Omental fat pad (tissue), 4 donors: ENCODE measurements around the gene CACNG6. TPM values are rescaled to one million over a fixed set of nuclear protein-coding genes. Genes with fewer than 3 reads are reported as not detected.

ENCODE experiments used
- ATAC-seq: fragments of 150-250 bp; one replicate; pipeline ENCODE4 v1.9.1; 2016; ENCODE audit warnings: mild to moderate bottlenecking, moderate library complexity; ENCODE audit not compliant: low FRiP score
- DNase-seq: peaks from one replicate; pipeline ENCODE4 v3.0.0-alpha.2; 2019; ENCODE audit warnings: low spot score
- CTCF ChIP-seq, 3 donors: fragments of 450-650 bp; IDR thresholded peaks; one replicate each; pipeline ENCODE4 v1.5.1; 2016 to 2017; ENCODE audit warnings: antibody characterized with exemption in 3 of 3, mild to moderate bottlenecking in 3 of 3, moderate library complexity in 2 of 3
- total RNA-seq, 4 donors: library from RNA; depleted of rRNA; stranded (reverse); fragments of >200 nt; gene quantifications; one replicate each; pipeline ENCODE4 v1.1.0, GENCODE V29; 2016

CACNG6 gene
- total RNA-seq, 4 donors from 2014 or later, result not detected

- ATAC-seq (no peak), DNase-seq (no peak)
- no peak for TF ChIP-seq CTCF (IDR thresholded peaks at IDR 0.05)
Observed at GRCh38 chr19:53958823-53959757, 32.3 kb upstream of the CACNG6 start.

- DNase-seq (no peak), ATAC-seq (no peak)
- no peak for TF ChIP-seq CTCF (IDR thresholded peaks at IDR 0.05)
Observed at GRCh38 chr19:53960187-53960586, 31.2 kb upstream of the CACNG6 start.

- ATAC-seq, result no peak
- TF ChIP-seq CTCF (IDR thresholded peaks at IDR 0.05), result no peak
Observed at GRCh38 chr19:53960886-53961285, 30.6 kb upstream of the CACNG6 start.

GRCh38 chr19:53961523-53962356 is 29.7 kb upstream of the CACNG6 start:
- TF ChIP-seq CTCF (IDR thresholded peaks at IDR 0.05), result no peak
- DNase-seq, result no peak
- ATAC-seq, result no peak

More at GRCh38 chr19:53960886-53961285, 30.6 kb upstream of the CACNG6 start:
- DNase-seq, result no peak

- no peak for TF ChIP-seq CTCF (IDR thresholded peaks at IDR 0.05)
- DNase-seq, result no peak
- ATAC-seq, result no peak
Observed at GRCh38 chr19:53962887-53963431, 28.5 kb upstream of the CACNG6 start, which contains the start of gene CACNG8. Gene CACNG8, plus strand, starts transcription at chr19:53962937.

GRCh38 chr19:53965091-53965490 is 26.3 kb upstream of the CACNG6 start:
- no peak for DNase-seq
- no peak for TF ChIP-seq CTCF (IDR thresholded peaks at IDR 0.05)
- ATAC-seq, result no peak
